IMR-90 (cell line): Measurements from ENCODE around the gene PATL2. TPM values are rescaled to one million over a fixed set of nuclear protein-coding genes. Genes with fewer than 3 reads are reported as not detected.

Source experiments
- ATAC-seq: fragments of 200-7000 bp; cut with Tn5 transposase; 2 replicates; pipeline ENCODE4 v1.9.1; 2020; ENCODE audit warnings: low read depth, mild to moderate bottlenecking, moderate library complexity
- BruUV-seq: library from RNA; stranded (reverse); fragments of 400-500 nt; replicated peaks from 2 replicates; lab custom pipeline; 2021; lab: Mats Ljungman, UMichigan
- CTCF ChIA-PET: fragments of 300-600 bp; formaldehyde crosslinking; extraction: SDS; loops from one replicate; lab custom pipeline; 2021; ENCODE audit warnings: antibody characterized with exemption; lab: Yijun Ruan, JAX
- POLR2A ChIA-PET: fragments of 300-600 bp; sonication (Branson Sonifier 250); formaldehyde crosslinking; loops from one replicate; lab custom pipeline; 2022; ENCODE audit warnings: antibody characterized with exemption; ENCODE audit not compliant: unreplicated experiment; lab: Charles Lee
- DNase-seq: peaks from one replicate; pipeline ENCODE4 v3.0.0; 2013
- H2AFZ ChIP-seq: replicated peaks from 2 replicates; pipeline ENCODE3; 2013; ENCODE audit warnings: low read length, mild to moderate bottlenecking; ENCODE audit not compliant: poor library complexity
- H2AK5ac ChIP-seq: 2 replicates; pipeline ENCODE4 v1.6.1; 2013; ENCODE audit warnings: low read depth, low read length, inconsistent platforms
- H2AK9ac ChIP-seq: replicated peaks from 2 replicates; pipeline ENCODE3; 2013; ENCODE audit warnings: mild to moderate bottlenecking, low read depth, low read length, moderate library complexity; ENCODE audit not compliant: poor library complexity
- H2BK120ac ChIP-seq: 2 replicates; pipeline ENCODE4 v1.6.1; 2013; ENCODE audit warnings: low read depth, low read length, inconsistent platforms
- H2BK15ac ChIP-seq: 3 replicates; pipeline ENCODE4 v1.6.1; 2013; ENCODE audit warnings: low read depth, low read length, inconsistent platforms
- H2BK20ac ChIP-seq: 2 replicates; pipeline ENCODE4 v1.6.1; 2013; ENCODE audit warnings: low read depth, mild to moderate bottlenecking, inconsistent platforms, low read length, moderate library complexity
- H2BK5ac ChIP-seq: 2 replicates; pipeline ENCODE4 v1.6.1; 2013; ENCODE audit warnings: mild to moderate bottlenecking, low read depth, low read length, inconsistent platforms; ENCODE audit not compliant: poor library complexity, severe bottlenecking
- H3K14ac ChIP-seq: replicated peaks from 2 replicates; pipeline ENCODE4 v1.6.1; 2013; ENCODE audit warnings: low read depth, low read length, inconsistent platforms
- H3K18ac ChIP-seq: 2 replicates; pipeline ENCODE4 v1.6.1; 2013; ENCODE audit warnings: low read depth, low read length, control low read depth
- H3K23ac ChIP-seq: 2 replicates; pipeline ENCODE4 v1.6.1; 2013; ENCODE audit warnings: low read depth, low read length, inconsistent platforms
- H3K27ac ChIP-seq: 2 replicates; pipeline ENCODE4 v1.5.1; 2013; ENCODE audit warnings: mild to moderate bottlenecking, control low read depth, low read length; ENCODE audit not compliant: insufficient read depth
- H3K27me3 ChIP-seq: 2 replicates; pipeline ENCODE4 v1.6.1; 2013; ENCODE audit warnings: low read length; ENCODE audit not compliant: control insufficient read depth, insufficient read depth
- H3K36me3 ChIP-seq: 2 replicates; pipeline ENCODE4 v1.6.1; 2013; ENCODE audit warnings: low read length, mixed read lengths; ENCODE audit not compliant: control insufficient read depth, insufficient read depth
- H3K4ac ChIP-seq: 2 replicates; pipeline ENCODE4 v1.6.1; 2013; ENCODE audit warnings: low read depth, low read length, inconsistent platforms
- H3K4me1 ChIP-seq: 2 replicates; pipeline ENCODE4 v1.6.1; 2013; ENCODE audit warnings: low read length, mixed read lengths; ENCODE audit not compliant: control insufficient read depth, insufficient read depth
- H3K4me2 ChIP-seq: 2 replicates; pipeline ENCODE4 v1.6.1; 2013; ENCODE audit warnings: low read depth, mild to moderate bottlenecking, control low read depth, low read length, moderate library complexity
- H3K4me3 ChIP-seq: 2 replicates; pipeline ENCODE4 v1.5.1; 2013; ENCODE audit warnings: low read depth, mild to moderate bottlenecking, control low read depth, low read length, moderate library complexity; ENCODE audit not compliant: insufficient read depth
- H3K56ac ChIP-seq: 2 replicates; pipeline ENCODE4 v1.6.1; 2013; ENCODE audit warnings: low read length, inconsistent platforms; ENCODE audit not compliant: insufficient read depth; ENCODE audit errors: extremely low read depth
- H3K79me1 ChIP-seq, 2 experiments: 2 replicates each; pipeline ENCODE4 v1.6.1; 2013; ENCODE audit warnings: low read length in 2 of 2, inconsistent platforms in 1 of 2, low read depth in 1 of 2
- H3K9ac ChIP-seq: 2 replicates; pipeline ENCODE4 v1.6.1; 2013; ENCODE audit warnings: low read depth, low read length, control low read depth
- H3K9me1 ChIP-seq: 2 replicates; pipeline ENCODE4 v1.6.1; 2013; ENCODE audit warnings: low read length, inconsistent platforms; ENCODE audit not compliant: insufficient read depth
- H3K9me3 ChIP-seq: 2 replicates; pipeline ENCODE4 v1.6.1; 2013; ENCODE audit warnings: low read length; ENCODE audit not compliant: control insufficient read depth, insufficient read depth
- H4K20me1 ChIP-seq: 2 replicates; pipeline ENCODE4 v1.6.1; 2013; ENCODE audit warnings: low read length, inconsistent platforms; ENCODE audit not compliant: insufficient read depth
- H4K5ac ChIP-seq: 2 replicates; pipeline ENCODE4 v1.6.1; 2013; ENCODE audit warnings: mild to moderate bottlenecking, low read depth, low read length, control low read depth
- H4K8ac ChIP-seq, 2 experiments: 2 replicates each; pipeline ENCODE4 v1.6.1; 2013; ENCODE audit warnings: low read depth in 2 of 2, low read length in 2 of 2, control low read depth in 1 of 2, inconsistent platforms in 1 of 2
- H4K91ac ChIP-seq: 2 replicates; pipeline ENCODE4 v1.6.1; 2013; ENCODE audit warnings: low read depth, low read length, inconsistent platforms; ENCODE audit not compliant: insufficient read depth
- BHLHE40 ChIP-seq: fragments of 150-350 bp; IDR thresholded peaks from 2 replicates; pipeline ENCODE4 v1.6.1; 2016; ENCODE audit warnings: mild to moderate bottlenecking, low read depth, low read length
- CEBPB ChIP-seq: IDR thresholded peaks from 2 replicates; pipeline ENCODE4 v1.6.1; 2012; ENCODE audit warnings: low read depth, low read length, improper control_type of control experiment
- CHD1 ChIP-seq: IDR thresholded peaks from 2 replicates; pipeline ENCODE4 v1.6.1; 2012; ENCODE audit warnings: low read depth, low read length, improper control_type of control experiment
- CTCF ChIP-seq: conservative IDR thresholded peaks from 2 replicates; pipeline ENCODE4 v1.5.1; 2012; ENCODE audit warnings: mild to moderate bottlenecking, low read depth, low read length, improper control_type of control experiment
- ELK1 ChIP-seq: fragments of 150-350 bp; IDR thresholded peaks from 2 replicates; pipeline ENCODE4 v1.6.1; 2016; ENCODE audit warnings: low read depth, mild to moderate bottlenecking, low read length, moderate library complexity, borderline replicate concordance
- FOS ChIP-seq: fragments of 150-350 bp; IDR thresholded peaks from 2 replicates; pipeline ENCODE4 v1.6.1; 2016; ENCODE audit warnings: low read depth, low read length
- MAFK ChIP-seq: IDR thresholded peaks from 2 replicates; pipeline ENCODE4 v1.6.1; 2012; ENCODE audit warnings: low read depth, low read length, improper control_type of control experiment
- MAZ ChIP-seq: IDR thresholded peaks from 2 replicates; pipeline ENCODE4 v1.6.1; 2012; ENCODE audit warnings: low read depth, mild to moderate bottlenecking, low read length, improper control_type of control experiment, moderate library complexity, borderline replicate concordance
- MXI1 ChIP-seq: IDR thresholded peaks from 2 replicates; pipeline ENCODE4 v1.6.1; 2012; ENCODE audit warnings: low read depth, mild to moderate bottlenecking, low read length, moderate library complexity, borderline replicate concordance
- POLR2A ChIP-seq: IDR thresholded peaks from 2 replicates; pipeline ENCODE4 v1.6.1; 2012; ENCODE audit warnings: mild to moderate bottlenecking, low read depth, low read length
- RAD21 ChIP-seq: IDR thresholded peaks from 2 replicates; pipeline ENCODE4 v1.6.1; 2012; ENCODE audit warnings: low read length, improper control_type of control experiment
- RCOR1 ChIP-seq: IDR thresholded peaks from 2 replicates; pipeline ENCODE4 v1.6.1; 2012; ENCODE audit warnings: mild to moderate bottlenecking, low read length, improper control_type of control experiment; ENCODE audit not compliant: insufficient replicate concordance
- RFX5 ChIP-seq: IDR thresholded peaks from 2 replicates; pipeline ENCODE4 v1.8.0; 2012; ENCODE audit warnings: low read depth, mild to moderate bottlenecking, low read length, moderate library complexity
- SMC3 ChIP-seq: fragments of 150-350 bp; IDR thresholded peaks from 2 replicates; pipeline ENCODE4 v1.6.1; 2016; ENCODE audit warnings: low read depth, mild to moderate bottlenecking, antibody characterized with exemption, low read length, moderate library complexity
- USF2 ChIP-seq: fragments of 150-350 bp; IDR thresholded peaks from 2 replicates; pipeline ENCODE4 v1.6.1; 2017; ENCODE audit warnings: mild to moderate bottlenecking, antibody characterized with exemption, low read length, low read depth
- WGBS, 2 experiments: methylation state at CpG; one replicate each; pipeline versions ENCODE4 v1.1.5 to v1.1.7; 2013; ENCODE audit warnings: missing lambda C conversion rate in 2 of 2; ENCODE audit not compliant: insufficient read length in 1 of 2; ENCODE audit errors: extremely low coverage in 2 of 2; 5-methylcytosine and 5-hydroxymethylcytosine counted together
- dilution Hi-C: fragments of 300-500 bp; cut with HindIII; formaldehyde crosslinking; loops from one replicate; pipeline ENCODE4 v1.14.3; 2018; ENCODE audit warnings: low sequenced_read_pairs; ENCODE audit not compliant: unreplicated experiment
- in situ Hi-C: fragments of 300-500 bp; cut with MboI; formaldehyde crosslinking; loops from 3 replicates; pipeline ENCODE4 v1.14.3; 2019; ENCODE audit warnings: low sequenced_read_pairs, inconsistent platforms, mixed read lengths
- intact Hi-C: fragments of 100-400 bp; cut with micrococcal nuclease; formaldehyde crosslinking; loops from 2 replicates; pipeline ENCODE4 v1.10.0; 2022
- polyA plus RNA-seq, 3 experiments: library from polyadenylated mRNA; depleted of rRNA; stranded (reverse); fragments of >200 nt; gene quantifications; 2 replicates each; pipeline ENCODE4 v1.2.3, GENCODE V29; 2012; ENCODE audit warnings: low replicate concordance in 1 of 3
- total RNA-seq: library from RNA; depleted of rRNA; stranded (reverse); fragments of >200 nt; gene quantifications from 2 replicates; pipeline ENCODE4 v1.2.3, GENCODE V29; 2012

The PATL2 gene
- total and polyA plus RNA-seq, 2 of the 4 experiments (the other 2 are of a cell fraction): 0.10 TPM; not detected in 1

- no peak overlapping the region for H3K4me3 ChIP-seq
- dilution Hi-C loops: no loop called here
- no peak overlapping the region for H2AK5ac ChIP-seq
Measured at GRCh38 chr15:44722011-44722410, 10.9 kb upstream of the PATL2 start.

More at GRCh38 chr15:44722011-44722410, 10.9 kb upstream of the PATL2 start:
- H3K9me1 ChIP-seq: peaks cover 5% of the 10 kb centered on the region; the same call in 1 of the 2 replicates
- no peak overlapping the region for H4K91ac ChIP-seq
- H3K27me3 ChIP-seq: no peaks in the 10 kb centered on the region
- H4K20me1 ChIP-seq: no peaks in the 10 kb centered on the region; the same call in 1 of the 2 replicates
- H2AK9ac ChIP-seq: no peak overlapping the region
- TF ChIP-seq CEBPB (no peak), FOS (no peak), BHLHE40 (no peak), RFX5 (no peak), POLR2A (no peak), MAFK (no peak), CTCF (no peak), RAD21 (no peak), MXI1 (no peak), USF2 (no peak), ELK1 (no peak), MAZ (no peak), CHD1 (no peak), RCOR1 (no peak), SMC3 (no peak)
- BruUV-seq: no TSS peak
- no peak overlapping the region for H3K27ac ChIP-seq
- no peak overlapping the region for H3K4me2 ChIP-seq
- no peak for ATAC-seq
- WGBS, 2 experiments: 75% methylated on average over 2 of the region's 2 CpGs; no CpG with 5 or more reads in 1 of the 2 experiments
- no peak overlapping the region for H3K18ac ChIP-seq
- CTCF ChIA-PET: no interaction called here
- peaks cover 2% of the 10 kb centered on the region; the same call in 1 of the 2 replicates for H3K4me1 ChIP-seq
- H2BK120ac ChIP-seq: no peak overlapping the region
- no peak for DNase-seq
- intact Hi-C loops: no loop called here
- no peak overlapping the region for H2BK20ac ChIP-seq
- no peak overlapping the region for H3K56ac ChIP-seq
- in situ Hi-C loops: no loop called here
- H3K4ac ChIP-seq: no peak overlapping the region
- H3K36me3 ChIP-seq: peaks cover 9% of the 10 kb centered on the region
- H2BK5ac ChIP-seq: no peak overlapping the region
- H3K9me3 ChIP-seq: no peaks in the 10 kb centered on the region
- no peak overlapping the region for H3K9ac ChIP-seq
- peaks cover 1 to 3% of the 10 kb centered on the region in 2 experiments; a peak in 2 of 4 replicates for H3K79me1 ChIP-seq
- H4K5ac ChIP-seq: no peak overlapping the region
- H3K23ac ChIP-seq: no peak overlapping the region
- no peak overlapping the region for H4K8ac ChIP-seq
- no peak overlapping the region for H2BK15ac ChIP-seq
- no peak overlapping the region for H2AFZ ChIP-seq
- H3K14ac ChIP-seq: no peak overlapping the region
- POLR2A ChIA-PET: no interaction called here
